Measurements from ENCODE around the gene LMX1A. TPM values are rescaled to one million over a fixed set of nuclear protein-coding genes. Genes with fewer than 3 reads are reported as not detected.

LMX1A gene
- polyA plus RNA-seq, 1 donor (not counting 4 experiments of a cell fraction or from before 2014, with no cell fraction given) = not detected

- Histone ChIP-seq H3K4me2 (ENCODE audit: control insufficient read depth, extremely low read depth, insufficient read depth, low read depth, low read length) (no peak overlapping the region), H3K4me1 (ENCODE audit: control insufficient read depth, extremely low read depth, insufficient read depth, low read length) (no peaks in the 10 kb centered on the region), H3K4me3 (ENCODE audit: control insufficient read depth in 2 of 3, extremely low read depth in 1 of 3, insufficient read depth in 2 of 3, low read depth in 1 of 3, low read length in 3 of 3) (no peak overlapping the region), H3K9ac (ENCODE audit: control insufficient read depth, extremely low read depth, insufficient read depth, low read length) (no peak overlapping the region), H3K27me3 (ENCODE audit: control insufficient read depth, extremely low read depth, insufficient read depth, low read length) (no peaks in the 10 kb centered on the region), H3K27ac (ENCODE audit: control insufficient read depth, insufficient read depth, low read length) (no peak overlapping the region), H3K36me3 (ENCODE audit: control insufficient read depth in 2 of 2, extremely low read depth in 1 of 2, insufficient read depth in 2 of 2, low read length in 2 of 2) (no peaks in the 10 kb centered on the region), H3K9me1 (ENCODE audit: control insufficient read depth, extremely low read depth, insufficient read depth, low read length) (no peaks in the 10 kb centered on the region), H2AFZ (ENCODE audit: control insufficient read depth, low read length) (no peak overlapping the region), H3K9me3 (ENCODE audit: control insufficient read depth, low read depth, low read length) (no peaks in the 10 kb centered on the region), H3K79me2 (ENCODE audit: control insufficient read depth, insufficient read depth, low read length) (no peaks in the 10 kb centered on the region), H4K20me1 (ENCODE audit: control insufficient read depth, extremely low read depth, insufficient read depth, low read length) (no peaks in the 10 kb centered on the region)
- DNase-seq (ENCODE audit: low read depth, low spot score) = peak; percentile 15
- FAIRE-seq = peak; percentile 43
- dilution Hi-C loops (cut with MboI; ENCODE audit: extremely low pct_ligation_motif_present, low sequenced_read_pairs) = no loop called here
- TF ChIP-seq EZH2 (IDR thresholded peaks at IDR 0.05; ENCODE audit: low read length) (no peak), CTCF (optimal IDR thresholded peaks at IDR 0.05 in 1 of 3, IDR thresholded peaks at IDR 0.05 in 1 of 3, conservative IDR thresholded peaks at IDR 0.05 in 1 of 3; ENCODE audit: extremely low read depth in 1 of 3, insufficient read depth in 2 of 3, low read length in 3 of 3) (peak; percentile 81 to 85 (median 85))
Observed at GRCh38 chr1:165257969-165258459, 98.5 kb downstream of the LMX1A start.

- no peak for FAIRE-seq
Observed at GRCh38 chr1:165254896-165255625, 101.5 kb downstream of the LMX1A start.

More at GRCh38 chr1:165254896-165255625, 101.5 kb downstream of the LMX1A start:
- H3K9ac ChIP-seq (ENCODE audit: control insufficient read depth, extremely low read depth, insufficient read depth, low read length) = no peak overlapping the region
- no peaks in the 10 kb centered on the region for H3K4me1 ChIP-seq (ENCODE audit: control insufficient read depth, extremely low read depth, insufficient read depth, low read length)
- dilution Hi-C loops (cut with MboI; ENCODE audit: extremely low pct_ligation_motif_present, low sequenced_read_pairs) = no loop called here
- no peak overlapping the region for H3K4me3 ChIP-seq (ENCODE audit: control insufficient read depth in 2 of 3, extremely low read depth in 1 of 3, insufficient read depth in 2 of 3, low read depth in 1 of 3, low read length in 3 of 3)
- H2AFZ ChIP-seq (ENCODE audit: control insufficient read depth, low read length) = no peak overlapping the region
- no peaks in the 10 kb centered on the region for H3K9me1 ChIP-seq (ENCODE audit: control insufficient read depth, extremely low read depth, insufficient read depth, low read length)
- no peaks in the 10 kb centered on the region for H3K36me3 ChIP-seq (ENCODE audit: control insufficient read depth in 2 of 2, extremely low read depth in 1 of 2, insufficient read depth in 2 of 2, low read length in 2 of 2)
- no peak overlapping the region for H3K4me2 ChIP-seq (ENCODE audit: control insufficient read depth, extremely low read depth, insufficient read depth, low read depth, low read length)
- no peak for DNase-seq (ENCODE audit: low read depth, low spot score)
- no peak overlapping the region for H3K27ac ChIP-seq (ENCODE audit: control insufficient read depth, insufficient read depth, low read length)
- no peaks in the 10 kb centered on the region for H3K27me3 ChIP-seq (ENCODE audit: control insufficient read depth, extremely low read depth, insufficient read depth, low read length)
- no peaks in the 10 kb centered on the region for H3K79me2 ChIP-seq (ENCODE audit: control insufficient read depth, insufficient read depth, low read length)
- no peaks in the 10 kb centered on the region for H3K9me3 ChIP-seq (ENCODE audit: control insufficient read depth, low read depth, low read length)
- H4K20me1 ChIP-seq (ENCODE audit: control insufficient read depth, extremely low read depth, insufficient read depth, low read length) = no peaks in the 10 kb centered on the region
- TF ChIP-seq EZH2 (IDR thresholded peaks at IDR 0.05; ENCODE audit: low read length) = no peak

All from keratinocyte (primary cell).